ENCODE results near the gene NEGR1. TPM values are rescaled to one million over a fixed set of nuclear protein-coding genes. Genes with fewer than 3 reads are reported as not detected.

NEGR1 gene
- total and polyA plus RNA-seq, 2 donors (not counting 3 experiments of a cell fraction or from before 2014, with no cell fraction given): 6.8 to 21.8 TPM

- intact Hi-C loops (cut with micrococcal nuclease): loop anchor here (1.0 kb wide), 1 partner anchor 12 kb away; no protein-coding TSS in a partner anchor
- CTCF ChIA-PET: interaction anchor here (1.2 to 1.7 kb wide), 3 partner anchors 11 to 29 kb away, joined by 3 to 8 read pairs (median 3); no protein-coding TSS in a partner anchor
- no peak for FAIRE-seq
- Histone ChIP-seq H2AFZ (ENCODE audit: low read depth, low read length) (no peak overlapping the region), H4K20me1 (replicated peaks; ENCODE audit: control insufficient read depth, extremely low read depth, insufficient read depth, low read length) (no peaks in the 10 kb centered on the region), H3K9me3 (replicated peaks; ENCODE audit: control insufficient read depth, insufficient read depth, low read length) (no peaks in the 10 kb centered on the region), H3K9me1 (replicated peaks; ENCODE audit: control insufficient read depth, extremely low read depth, insufficient read depth, low read length) (no peaks in the 10 kb centered on the region), H3K36me3 (ENCODE audit: control insufficient read depth in 2 of 2, extremely low read depth in 1 of 2, insufficient read depth in 2 of 2, low read length in 2 of 2) (no peaks in the 10 kb centered on the region), H3K27me3 (ENCODE audit: control insufficient read depth in 2 of 2, insufficient read depth in 2 of 2, low read length in 2 of 2) (no peaks in the 10 kb centered on the region), H3K27ac (ENCODE audit: insufficient read depth, low read depth, low read length) (no peak overlapping the region), H3K4me2 (ENCODE audit: insufficient read depth, low read length) (no peak overlapping the region), H3K79me2 (ENCODE audit: control insufficient read depth, insufficient read depth, low read length) (no peaks in the 10 kb centered on the region), H3K4me3 (replicated peaks in 1 of 3; ENCODE audit: insufficient read depth in 1 of 3, low read depth in 1 of 3, low read length in 3 of 3) (no peak overlapping the region), H3K4me1 (ENCODE audit: control insufficient read depth, extremely low read depth, insufficient read depth, low read length) (no peaks in the 10 kb centered on the region), H3K9ac (replicated peaks; ENCODE audit: extremely low read depth, insufficient read depth, low read length) (no peak overlapping the region)
- POLR2A ChIA-PET: interaction anchor here (0.7 kb wide), 1 partner anchor 124 kb away, joined by 3 read pairs; no protein-coding TSS in a partner anchor
- DNase-seq (ENCODE audit: low read depth, low spot score): peak; percentile 26
- BruUV-seq (replicated peaks): no TSS peak
- TF ChIP-seq MYC (IDR thresholded peaks at IDR 0.05; ENCODE audit: low read depth, low read length) (no peak), POLR2A (IDR thresholded peaks at IDR 0.05; ENCODE audit: low read depth, low read length) (no peak), CTCF (IDR thresholded peaks at IDR 0.05; ENCODE audit: extremely low read depth in 1 of 2, insufficient read depth in 1 of 2, low read depth in 1 of 2, low read length in 2 of 2) (no peak), FOS (IDR thresholded peaks at IDR 0.05; ENCODE audit: borderline replicate concordance, insufficient read depth, low read length) (no peak), MAX (IDR thresholded peaks at IDR 0.05; ENCODE audit: insufficient read depth, insufficient read length) (no peak), GATA2 (IDR thresholded peaks at IDR 0.05; ENCODE audit: insufficient read depth, insufficient read length, low read depth, low read length) (no peak), POLR2AphosphoS5 (IDR thresholded peaks at IDR 0.05; ENCODE audit: insufficient read depth, low read depth, low read length) (no peak), JUN (IDR thresholded peaks at IDR 0.05; ENCODE audit: borderline replicate concordance, insufficient read depth, insufficient read length, low read depth) (no peak), EZH2 (IDR thresholded peaks at IDR 0.05; ENCODE audit: borderline replicate concordance, low read depth, low read length, severe bottlenecking) (no peak)
- dilution Hi-C loops (cut with MboI; ENCODE audit: extremely low pct_ligation_motif_present, low sequenced_read_pairs): no loop called here
Observed at GRCh38 chr1:72009173-72010093, 272.9 kb downstream of the NEGR1 start.
